Ovary (tissue), 9 donors: ENCODE measurements around the gene HSDL2. TPM values are rescaled to one million over a fixed set of nuclear protein-coding genes. Genes with fewer than 3 reads are reported as not detected.
A peak's percentile ranks its signal among the peaks of the same experiment; 100 is the strongest.

Experiments
- DNase-seq, 5 donors: peaks; one replicate each; pipeline ENCODE4 v3.0.0-alpha.2; 2019 to 2020
- H3K27ac ChIP-seq, 2 donors: fragments of 200-600 bp; one replicate each; pipeline versions ENCODE4 v1.5.1 to v1.8.0; 2019 to 2022
- H3K27me3 ChIP-seq: fragments of 200-600 bp; one replicate; pipeline ENCODE4 v1.8.0; 2022
- H3K36me3 ChIP-seq: fragments of 200-600 bp; sonication (generic); one replicate; pipeline ENCODE4 v1.5.1; 2019
- H3K4me1 ChIP-seq: one replicate; pipeline ENCODE4 v1.8.1; 2013; ENCODE audit warnings: mild to moderate bottlenecking, moderate library complexity; ENCODE audit not compliant: insufficient read depth
- H3K4me3 ChIP-seq: fragments of 200-600 bp; sonication (generic); one replicate; pipeline ENCODE4 v1.5.1; 2017
- H3K9me3 ChIP-seq, 2 donors: fragments of 200-600 bp in 1 of 2; sonication (generic) in 1 of 2; one replicate each; pipeline versions ENCODE4 v1.5.1 to v1.8.1; 2013 to 2019; ENCODE audit warnings: mild to moderate bottlenecking in 1 of 2, moderate library complexity in 1 of 2
- EP300 ChIP-seq: sonication (generic); formaldehyde crosslinking; IDR thresholded peaks from one replicate; pipeline ENCODE4 v1.6.1; 2017; ENCODE audit warnings: antibody characterized with exemption
- POLR2A ChIP-seq: fragments of 450-650 bp; IDR thresholded peaks from one replicate; pipeline ENCODE4 v1.6.1; 2017; ENCODE audit warnings: antibody characterized with exemption, mild to moderate bottlenecking, moderate library complexity
- WGBS, 3 donors: extraction: QIAGEN DNeasy Blood & Tissue Kit in 1 of 3; methylation state at CpG; one replicate each; pipeline versions ENCODE4 v1.1.5 to v1.1.7; 2013 to 2017; 5-methylcytosine and 5-hydroxymethylcytosine counted together
- intact Hi-C, 4 donors: fragments of 100-400 bp; cut with DNase I; formaldehyde crosslinking; loops; one replicate each; pipeline versions ENCODE4 v1.11.0 to v1.15.1; 2022 to 2023
- polyA plus RNA-seq, 2 donors: library from polyadenylated mRNA; stranded (reverse); fragments of 200-250 nt in 1 of 2; fragments of 350-450 nt in 1 of 2; fragmentation: Illumina TruSeq in 1 of 2; extraction: RNeasy Lipid Tissue Mini Kit (QIAGEN cat#74804) in 1 of 2; gene quantifications; one replicate each; pipeline ENCODE4 v1.2.3, GENCODE V29; 2013 to 2014
- total RNA-seq, 7 donors: library from RNA; depleted of rRNA in 2 of 7; stranded (reverse); fragments of >200 nt in 2 of 7; fragmentation: NEBNext Ultra II Directional in 3 of 7; extraction: Animal tissue kit (Norgen Biotek cat#: 25700) in 3 of 7; gene quantifications; one replicate each; pipeline versions ENCODE4 v1.1.0 to v1.2.4, GENCODE V29; 2016 to 2023
- TF ChIP-seq, protein P1 (sequence below), 3 donors: fragments of 450-650 bp in 2 of 3; fragments of 200-600 bp in 1 of 3; IDR thresholded peaks; one replicate each; pipeline versions ENCODE4 v1.5.1 to v1.8.0; 2016 to 2022; ENCODE audit warnings: antibody characterized with exemption in 3 of 3, mild to moderate bottlenecking in 1 of 3
- donor health status: DM: no; HTN: no; CAD: no; lungs with moderate emphysema.
- donor health status: DM: no; HTN: no; CAD: no.
- donor health status: Bipolar disorder and iron deficiency.
- donor health status: DM: yes; HTN: yes; CAD: no.
- donor health status: DM: no; HTN: no; CAD: no.
- donor health status: DM: yes; HTN: yes; CAD: no.

The HSDL2 gene
- total and polyA plus RNA-seq, 9 donors = 44.8 to 79.9 (median 66.1) TPM

DNA sequence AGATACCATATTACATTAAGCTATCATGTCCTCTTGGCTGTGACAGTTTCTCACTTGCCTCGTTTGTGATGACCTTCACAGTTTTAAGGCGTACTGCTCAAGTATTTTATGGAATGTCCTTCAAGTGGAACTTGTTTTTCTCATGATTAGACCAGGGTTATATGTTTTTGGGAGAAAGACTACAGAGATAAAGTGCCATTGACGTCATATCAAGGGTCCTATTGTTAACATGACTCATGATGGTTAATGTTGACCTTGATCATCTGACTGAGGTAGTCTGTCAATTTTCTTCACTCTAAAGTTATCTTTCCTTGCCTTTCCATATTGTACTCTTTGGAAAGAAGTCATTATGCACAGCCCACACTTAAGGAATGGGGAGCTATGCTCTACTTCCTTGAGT is 28.7 kb upstream of the HSDL2 start:
- no peak overlapping the region for H3K27ac ChIP-seq
- TF ChIP-seq EP300 (no peak), POLR2A (no peak)
- TF ChIP-seq, protein P1, sequence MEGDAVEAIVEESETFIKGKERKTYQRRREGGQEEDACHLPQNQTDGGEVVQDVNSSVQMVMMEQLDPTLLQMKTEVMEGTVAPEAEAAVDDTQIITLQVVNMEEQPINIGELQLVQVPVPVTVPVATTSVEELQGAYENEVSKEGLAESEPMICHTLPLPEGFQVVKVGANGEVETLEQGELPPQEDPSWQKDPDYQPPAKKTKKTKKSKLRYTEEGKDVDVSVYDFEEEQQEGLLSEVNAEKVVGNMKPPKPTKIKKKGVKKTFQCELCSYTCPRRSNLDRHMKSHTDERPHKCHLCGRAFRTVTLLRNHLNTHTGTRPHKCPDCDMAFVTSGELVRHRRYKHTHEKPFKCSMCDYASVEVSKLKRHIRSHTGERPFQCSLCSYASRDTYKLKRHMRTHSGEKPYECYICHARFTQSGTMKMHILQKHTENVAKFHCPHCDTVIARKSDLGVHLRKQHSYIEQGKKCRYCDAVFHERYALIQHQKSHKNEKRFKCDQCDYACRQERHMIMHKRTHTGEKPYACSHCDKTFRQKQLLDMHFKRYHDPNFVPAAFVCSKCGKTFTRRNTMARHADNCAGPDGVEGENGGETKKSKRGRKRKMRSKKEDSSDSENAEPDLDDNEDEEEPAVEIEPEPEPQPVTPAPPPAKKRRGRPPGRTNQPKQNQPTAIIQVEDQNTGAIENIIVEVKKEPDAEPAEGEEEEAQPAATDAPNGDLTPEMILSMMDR (IDR thresholded peaks at IDR 0.05) = no peak
- intact Hi-C loops = loop anchor here in 1 of 4 donors (10.0 kb wide), 1 partner anchor 256 kb away; no protein-coding TSS in a partner anchor
- H3K4me1 ChIP-seq = no peaks in the 10 kb centered on the region
- 54 to 63% (median 62%) methylated on average over 3 of the region's 3 CpGs for WGBS, 3 donors
- no peak for DNase-seq
- H3K4me3 ChIP-seq = no peak overlapping the region
- no peaks in the 10 kb centered on the region for H3K9me3 ChIP-seq
- H3K36me3 ChIP-seq = no peaks in the 10 kb centered on the region
- no peaks in the 10 kb centered on the region for H3K27me3 ChIP-seq

DNA sequence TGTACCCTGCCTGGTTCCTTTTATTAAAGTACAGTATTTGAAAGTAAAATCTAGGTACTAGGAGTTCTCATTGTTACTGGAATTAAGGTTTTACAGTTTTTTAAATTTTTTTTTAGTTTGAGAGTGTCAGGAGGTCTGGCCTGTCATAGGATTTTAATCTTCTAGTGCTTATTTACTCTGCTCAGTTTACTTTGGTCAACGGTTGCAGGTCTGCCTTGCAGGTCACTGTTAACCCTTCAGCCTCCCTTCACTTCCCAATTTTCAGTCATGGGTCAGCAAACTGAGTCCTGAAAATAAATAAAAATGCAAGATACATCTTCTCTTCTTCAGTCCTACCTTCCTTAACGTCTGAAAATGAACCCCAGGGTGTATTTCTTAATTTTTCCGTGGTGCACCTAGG is 27.7 kb upstream of the HSDL2 start:
- Histone ChIP-seq H3K27ac (no peak overlapping the region), H3K9me3 (no peaks in the 10 kb centered on the region), H3K27me3 (no peaks in the 10 kb centered on the region), H3K4me1 (no peaks in the 10 kb centered on the region), H3K36me3 (no peaks in the 10 kb centered on the region), H3K4me3 (no peak overlapping the region)
- intact Hi-C loops = loop anchor here in 1 of 4 donors (10.0 kb wide), 1 partner anchor 257 kb away; no protein-coding TSS in a partner anchor
- TF ChIP-seq POLR2A (no peak), EP300 (no peak)
- TF ChIP-seq, protein P1 (IDR thresholded peaks at IDR 0.05) = no peak
- WGBS, 3 donors = 61 to 65% (median 64%) methylated on average over 3 of the region's 3 CpGs
- DNase-seq = no peak

DNA sequence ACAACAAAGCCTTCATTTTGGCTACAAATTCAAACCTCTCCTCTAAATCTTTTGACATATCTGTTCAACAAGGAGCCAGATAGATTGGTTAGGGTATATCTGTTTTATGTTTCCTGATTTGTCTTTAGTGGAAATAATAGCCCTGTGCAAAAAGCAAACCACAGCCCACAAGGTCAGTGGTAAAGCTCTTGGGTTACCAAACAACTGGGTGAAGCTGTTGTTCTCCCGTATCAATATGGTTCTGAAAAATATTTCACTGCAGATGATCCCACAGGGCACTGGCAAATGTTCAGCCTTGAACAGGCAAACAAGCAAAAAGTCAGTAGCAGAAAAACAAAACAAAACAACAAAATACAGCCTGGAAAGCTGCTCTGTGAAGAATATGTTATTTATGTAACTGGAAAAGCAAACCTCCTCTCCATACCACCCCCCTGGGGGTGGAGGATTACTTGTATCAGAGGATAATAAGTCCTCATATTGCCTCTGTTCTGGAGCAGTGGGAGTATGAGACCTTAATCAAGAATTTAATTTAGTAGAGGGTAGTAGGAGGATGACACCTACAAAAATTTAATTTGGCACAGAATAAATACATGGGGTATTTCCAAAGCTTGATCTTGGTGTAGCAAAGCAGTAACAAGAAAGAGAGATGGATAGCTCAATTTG is 25.7 kb upstream of the HSDL2 start:
- no peak overlapping the region for H3K27ac ChIP-seq
- no peaks in the 10 kb centered on the region for H3K36me3 ChIP-seq
- H3K27me3 ChIP-seq = no peaks in the 10 kb centered on the region
- TF ChIP-seq, protein P1 (IDR thresholded peaks at IDR 0.05) = no peak
- TF ChIP-seq POLR2A (no peak), EP300 (no peak)
- DNase-seq = no peak
- WGBS, 3 donors = 21 to 37% (median 22%) methylated on average over 1 of the region's 1 CpG
- no peaks in the 10 kb centered on the region for H3K4me1 ChIP-seq
- no peak overlapping the region for H3K4me3 ChIP-seq
- no peaks in the 10 kb centered on the region for H3K9me3 ChIP-seq
- intact Hi-C loops = loop anchor here in 1 of 4 donors (10.0 kb wide), 1 partner anchor 259 kb away; no protein-coding TSS in a partner anchor

DNA sequence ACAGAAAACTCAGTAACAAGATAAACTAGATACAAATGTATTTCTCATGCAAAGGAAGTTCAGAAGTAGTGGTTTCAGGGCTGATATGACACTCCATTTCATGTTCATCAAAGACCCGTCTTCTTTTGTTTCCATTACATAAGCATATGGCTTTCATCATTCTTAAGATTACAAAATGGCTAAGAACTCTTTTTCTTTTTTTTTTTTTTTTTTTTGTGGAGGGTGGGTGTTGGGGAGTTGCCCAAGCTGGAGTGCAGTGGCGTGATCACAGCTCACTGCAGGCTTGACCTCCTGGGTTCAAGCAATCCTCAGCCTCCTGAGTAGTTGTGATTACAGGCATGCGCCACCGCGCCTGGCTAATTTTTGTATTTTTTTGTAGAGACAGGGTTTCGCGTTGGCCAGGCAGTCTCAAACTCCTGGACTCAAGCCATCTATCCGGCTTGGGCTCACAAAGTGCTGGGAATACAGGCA is 24.4 kb upstream of the HSDL2 start:
- TF ChIP-seq EP300 = no peak
- TF ChIP-seq, protein P1 (IDR thresholded peaks at IDR 0.05) = no peak
- TF ChIP-seq POLR2A = no peak
- Histone ChIP-seq H3K4me1 (no peaks in the 10 kb centered on the region), H3K4me3 (no peak overlapping the region), H3K27ac (peak overlapping the region in 1 of 2 donors; percentile 16), H3K36me3 (no peaks in the 10 kb centered on the region), H3K27me3 (no peaks in the 10 kb centered on the region), H3K9me3 (no peaks in the 10 kb centered on the region)
- DNase-seq = peak; percentile 46 to 60 (median 55)
- WGBS, 3 donors = 13 to 24% (median 14%) methylated on average over 8 of the region's 8 CpGs
- intact Hi-C loops = loop anchor here in 1 of 4 donors (10.0 kb wide), 1 partner anchor 261 kb away; no protein-coding TSS in a partner anchor
